H9 (cell line): ENCODE results near the gene HS6ST3. TPM values are rescaled to one million over a fixed set of nuclear protein-coding genes. Genes with fewer than 3 reads are reported as not detected.

Source experiments
- DNase-seq: peaks from one replicate; pipeline ENCODE4 v3.0.0-alpha.2; 2017
- H2AFZ ChIP-seq: one replicate; pipeline ENCODE4 v1.6.1; 2013; ENCODE audit warnings: mild to moderate bottlenecking, low read length, control low read depth, moderate library complexity
- H2AK5ac ChIP-seq: 2 replicates; pipeline ENCODE4 v1.6.1; 2013; ENCODE audit warnings: low read length, control low read depth, mixed read lengths; ENCODE audit not compliant: insufficient read length
- H2BK120ac ChIP-seq: one replicate; pipeline ENCODE4 v1.6.1; 2013; ENCODE audit warnings: low read depth, mild to moderate bottlenecking, low read length, control low read depth, inconsistent platforms; ENCODE audit not compliant: poor library complexity, severe bottlenecking
- H2BK12ac ChIP-seq: 2 replicates; pipeline ENCODE4 v1.6.1; 2013; ENCODE audit warnings: low read length, control low read depth, mixed read lengths, low read depth; ENCODE audit not compliant: insufficient read length
- H2BK15ac ChIP-seq: 2 replicates; pipeline ENCODE4 v1.6.1; 2013; ENCODE audit warnings: low read depth, low read length, control low read depth
- H2BK20ac ChIP-seq: one replicate; pipeline ENCODE4 v1.6.1; 2013; ENCODE audit warnings: low read depth, mild to moderate bottlenecking, low read length, control low read depth, inconsistent platforms; ENCODE audit not compliant: poor library complexity, severe bottlenecking
- H2BK5ac ChIP-seq: 2 replicates; pipeline ENCODE4 v1.6.1; 2013; ENCODE audit warnings: low read length, control low read depth, mixed read lengths; ENCODE audit not compliant: insufficient read length
- H3K14ac ChIP-seq: 2 replicates; pipeline ENCODE4 v1.6.1; 2013; ENCODE audit warnings: low read length, control low read depth; ENCODE audit not compliant: insufficient read depth
- H3K18ac ChIP-seq: 2 replicates; pipeline ENCODE4 v1.6.1; 2013; ENCODE audit warnings: low read depth, mild to moderate bottlenecking, mixed read lengths, low read length, control low read depth; ENCODE audit not compliant: insufficient read length
- H3K23ac ChIP-seq: 2 replicates; pipeline ENCODE4 v1.6.1; 2013; ENCODE audit warnings: low read length, control low read depth, mixed read lengths, low read depth; ENCODE audit not compliant: insufficient read length
- H3K23me2 ChIP-seq: 2 replicates; pipeline ENCODE4 v1.6.1; 2013; ENCODE audit warnings: low read depth, mild to moderate bottlenecking, mixed read lengths, low read length, control low read depth; ENCODE audit not compliant: insufficient read length, poor library complexity, severe bottlenecking
- H3K27ac ChIP-seq: 2 replicates; pipeline ENCODE4 v1.5.1; 2013; ENCODE audit warnings: low read length, control low read depth, mixed read lengths, low read depth; ENCODE audit not compliant: insufficient read length
- H3K27me3 ChIP-seq: 2 replicates; pipeline ENCODE4 v1.6.1; 2013; ENCODE audit warnings: low read length, control low read depth, inconsistent platforms; ENCODE audit not compliant: insufficient read depth
- H3K4ac ChIP-seq: 2 replicates; pipeline ENCODE4 v1.6.1; 2013; ENCODE audit warnings: low read depth, mild to moderate bottlenecking, control low read depth, inconsistent platforms, low read length, moderate library complexity
- H3K4me1 ChIP-seq: 2 replicates; pipeline ENCODE4 v1.6.1; 2013; ENCODE audit warnings: low read length, control low read depth, inconsistent platforms; ENCODE audit not compliant: insufficient read depth
- H3K4me2 ChIP-seq: 2 replicates; pipeline ENCODE4 v1.6.1; 2013; ENCODE audit warnings: low read length, control low read depth, mixed read lengths; ENCODE audit not compliant: insufficient read length, insufficient read depth
- H3K56ac ChIP-seq: 2 replicates; pipeline ENCODE4 v1.6.1; 2013; ENCODE audit warnings: low read depth, mild to moderate bottlenecking, mixed read lengths, low read length, control low read depth; ENCODE audit not compliant: insufficient read length
- H3K79me1 ChIP-seq: 2 replicates; pipeline ENCODE4 v1.6.1; 2013; ENCODE audit warnings: low read depth, mild to moderate bottlenecking, moderate library complexity, low read length, control low read depth, inconsistent platforms; ENCODE audit not compliant: insufficient read depth, poor library complexity, severe bottlenecking
- H3K79me2 ChIP-seq: 2 replicates; pipeline ENCODE4 v1.6.1; 2013; ENCODE audit warnings: low read length, control low read depth, inconsistent platforms; ENCODE audit not compliant: insufficient read depth
- H3K9ac ChIP-seq: 2 replicates; pipeline ENCODE4 v1.6.1; 2013; ENCODE audit warnings: low read length, control low read depth, mixed read lengths; ENCODE audit not compliant: insufficient read length; ENCODE audit errors: extremely low read depth
- H3K9me3 ChIP-seq: one replicate; pipeline ENCODE4 v1.6.1; 2013; ENCODE audit warnings: low read depth, low read length, inconsistent platforms; ENCODE audit not compliant: control insufficient read depth
- H3T11ph ChIP-seq: one replicate; pipeline ENCODE4 v1.6.1; 2013; ENCODE audit warnings: mild to moderate bottlenecking, low read length, control low read depth, inconsistent platforms
- H4K20me1 ChIP-seq: one replicate; pipeline ENCODE4 v1.6.1; 2013; ENCODE audit not compliant: control insufficient read depth, insufficient read length, insufficient read depth
- H4K5ac ChIP-seq: 2 replicates; pipeline ENCODE4 v1.6.1; 2013; ENCODE audit warnings: low read depth, mild to moderate bottlenecking, mixed read lengths, low read length, control low read depth; ENCODE audit not compliant: insufficient read length
- H4K8ac ChIP-seq: replicated peaks from 2 replicates; pipeline ENCODE4 v1.6.1; 2013; ENCODE audit warnings: low read length, control low read depth, mixed read lengths, low read depth; ENCODE audit not compliant: insufficient read length
- H4K91ac ChIP-seq: 2 replicates; pipeline ENCODE4 v1.6.1; 2013; ENCODE audit warnings: low read depth, mild to moderate bottlenecking, moderate library complexity, mixed read lengths, low read length, control low read depth; ENCODE audit not compliant: insufficient read length
- H3K27ac Mint-ChIP-seq, 3 experiments: 2 replicates in 2 of 3; 3 replicates in 1 of 3; pipeline ENCODE4 v1.8.0; 2020 to 2021; ENCODE audit warnings: mixed read lengths in 3 of 3, mild to moderate bottlenecking in 1 of 3, moderate library complexity in 1 of 3
- H3K27me3 Mint-ChIP-seq: 2 replicates; pipeline ENCODE4 v1.8.0; 2021; ENCODE audit warnings: low read depth, mild to moderate bottlenecking, moderate library complexity, mixed read lengths
- H3K36me3 Mint-ChIP-seq, 3 experiments: 2 replicates in 2 of 3; 3 replicates in 1 of 3; pipeline ENCODE4 v1.8.0; 2020 to 2021; ENCODE audit warnings: low read depth in 3 of 3, mixed read lengths in 3 of 3; ENCODE audit not compliant: insufficient read depth in 1 of 3
- H3K4me1 Mint-ChIP-seq, 2 experiments: 2 replicates each; pipeline ENCODE4 v1.8.0; 2020; ENCODE audit warnings: mixed read lengths in 2 of 2
- H3K4me3 Mint-ChIP-seq, 2 experiments: 2 replicates in 1 of 2; 3 replicates in 1 of 2; pipeline ENCODE4 v1.8.0; 2020 to 2021; ENCODE audit warnings: mild to moderate bottlenecking in 2 of 2, mixed read lengths in 2 of 2, moderate library complexity in 1 of 2
- H3K9me3 Mint-ChIP-seq, 2 experiments: 2 replicates in 1 of 2; 3 replicates in 1 of 2; pipeline ENCODE4 v1.8.0; 2020; ENCODE audit warnings: mild to moderate bottlenecking in 2 of 2, mixed read lengths in 2 of 2, moderate library complexity in 1 of 2
- CTCF ChIP-seq: fragments of 200-600 bp; sonication (generic); conservative IDR thresholded peaks from 3 replicates; pipeline ENCODE4 v1.8.0; 2021; ENCODE audit warnings: antibody characterized with exemption, mild to moderate bottlenecking
- WGBS: extraction: QIAGEN DNeasy Blood & Tissue Kit; methylation state at CpG from one replicate; pipeline ENCODE4 v1.1.7; 2013; ENCODE audit warnings: missing lambda C conversion rate, low lambda C conversion rate, mixed read lengths; ENCODE audit not compliant: insufficient read length; ENCODE audit errors: extremely low coverage; 5-methylcytosine and 5-hydroxymethylcytosine counted together
- total RNA-seq: library from RNA; stranded (reverse); gene quantifications from 2 replicates; pipeline ENCODE4 v1.2.1, GENCODE V29; 2021

HS6ST3 gene
- total RNA-seq, 1 experiment from 2014 or later, result 0.44 TPM

GRCh38 chr13:96684469-96684868, 594.6 kb downstream of the HS6ST3 start:
- Histone ChIP-seq H3K56ac (no peak overlapping the region), H2BK20ac (no peak overlapping the region), H3K9me3 (no peaks in the 10 kb centered on the region), H3K23me2 (no peaks in the 10 kb centered on the region), H3K27ac (no peak overlapping the region), H3K14ac (no peak overlapping the region), H2AFZ (no peak overlapping the region), H2AK5ac (no peak overlapping the region), H4K91ac (no peak overlapping the region), H3K9ac (no peak overlapping the region), H3K79me2 (no peaks in the 10 kb centered on the region), H4K8ac (no peak overlapping the region), H3K18ac (no peak overlapping the region), H2BK120ac (no peak overlapping the region), H3T11ph (no peak overlapping the region), H2BK5ac (no peak overlapping the region), H2BK15ac (no peak overlapping the region), H3K4me1 (no peaks in the 10 kb centered on the region; the same call in 1 of the 2 replicates), H4K5ac (no peak overlapping the region), H3K23ac (no peak overlapping the region), H3K27me3 (no peaks in the 10 kb centered on the region), H2BK12ac (no peak overlapping the region), H3K79me1 (no peaks in the 10 kb centered on the region), H4K20me1 (no peaks in the 10 kb centered on the region), H3K4ac (no peak overlapping the region), H3K4me2 (no peak overlapping the region)
- Mint-ChIP-seq H3K27me3 (no peaks in the 10 kb centered on the region), H3K36me3 (no peaks in the 10 kb centered on the region), H3K9me3 (no peaks in the 10 kb centered on the region), H3K27ac (no peak overlapping the region), H3K4me1 (peaks cover 0 to 2% of the 10 kb centered on the region in 2 experiments; a peak in 1 of 4 replicates), H3K4me3 (no peak overlapping the region)
- WGBS, result no CpG with 5 or more reads among the region's 4 CpGs
- no peak for DNase-seq
- no peak for TF ChIP-seq CTCF
